Measurements from ENCODE around the gene AP2B1.

DNA sequence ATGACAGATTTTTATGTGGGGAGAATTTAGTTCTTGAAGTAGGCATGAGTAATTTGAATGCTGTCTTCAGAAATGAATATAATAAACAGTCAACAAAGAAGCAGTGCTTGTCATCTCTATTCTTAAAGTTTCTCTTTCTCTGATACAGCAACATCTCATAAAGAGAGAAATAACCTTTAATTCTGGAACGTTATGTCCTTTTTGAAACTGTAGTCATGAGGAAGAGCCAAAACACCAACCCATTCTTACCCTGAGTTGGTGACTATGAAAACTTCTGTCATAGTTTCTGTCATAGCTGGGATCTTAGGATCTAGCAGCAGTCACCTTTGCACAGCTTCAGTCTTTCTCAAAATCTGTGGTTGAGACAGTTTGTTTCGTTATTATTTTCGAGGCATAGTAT lies 129.1 kb downstream of the AP2B1 start:
- no peak for TF ChIP-seq EP300 (IDR thresholded peaks at IDR 0.05)
- TF ChIP-seq, protein P1, sequence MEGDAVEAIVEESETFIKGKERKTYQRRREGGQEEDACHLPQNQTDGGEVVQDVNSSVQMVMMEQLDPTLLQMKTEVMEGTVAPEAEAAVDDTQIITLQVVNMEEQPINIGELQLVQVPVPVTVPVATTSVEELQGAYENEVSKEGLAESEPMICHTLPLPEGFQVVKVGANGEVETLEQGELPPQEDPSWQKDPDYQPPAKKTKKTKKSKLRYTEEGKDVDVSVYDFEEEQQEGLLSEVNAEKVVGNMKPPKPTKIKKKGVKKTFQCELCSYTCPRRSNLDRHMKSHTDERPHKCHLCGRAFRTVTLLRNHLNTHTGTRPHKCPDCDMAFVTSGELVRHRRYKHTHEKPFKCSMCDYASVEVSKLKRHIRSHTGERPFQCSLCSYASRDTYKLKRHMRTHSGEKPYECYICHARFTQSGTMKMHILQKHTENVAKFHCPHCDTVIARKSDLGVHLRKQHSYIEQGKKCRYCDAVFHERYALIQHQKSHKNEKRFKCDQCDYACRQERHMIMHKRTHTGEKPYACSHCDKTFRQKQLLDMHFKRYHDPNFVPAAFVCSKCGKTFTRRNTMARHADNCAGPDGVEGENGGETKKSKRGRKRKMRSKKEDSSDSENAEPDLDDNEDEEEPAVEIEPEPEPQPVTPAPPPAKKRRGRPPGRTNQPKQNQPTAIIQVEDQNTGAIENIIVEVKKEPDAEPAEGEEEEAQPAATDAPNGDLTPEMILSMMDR (IDR thresholded peaks at IDR 0.05) = no peak

Measured in stomach (tissue), 4 donors.